ENCODE results near the gene TRAF7.
A peak's percentile ranks its signal among the peaks of the same experiment; 100 is the strongest.

The TRAF7 gene

DNA sequence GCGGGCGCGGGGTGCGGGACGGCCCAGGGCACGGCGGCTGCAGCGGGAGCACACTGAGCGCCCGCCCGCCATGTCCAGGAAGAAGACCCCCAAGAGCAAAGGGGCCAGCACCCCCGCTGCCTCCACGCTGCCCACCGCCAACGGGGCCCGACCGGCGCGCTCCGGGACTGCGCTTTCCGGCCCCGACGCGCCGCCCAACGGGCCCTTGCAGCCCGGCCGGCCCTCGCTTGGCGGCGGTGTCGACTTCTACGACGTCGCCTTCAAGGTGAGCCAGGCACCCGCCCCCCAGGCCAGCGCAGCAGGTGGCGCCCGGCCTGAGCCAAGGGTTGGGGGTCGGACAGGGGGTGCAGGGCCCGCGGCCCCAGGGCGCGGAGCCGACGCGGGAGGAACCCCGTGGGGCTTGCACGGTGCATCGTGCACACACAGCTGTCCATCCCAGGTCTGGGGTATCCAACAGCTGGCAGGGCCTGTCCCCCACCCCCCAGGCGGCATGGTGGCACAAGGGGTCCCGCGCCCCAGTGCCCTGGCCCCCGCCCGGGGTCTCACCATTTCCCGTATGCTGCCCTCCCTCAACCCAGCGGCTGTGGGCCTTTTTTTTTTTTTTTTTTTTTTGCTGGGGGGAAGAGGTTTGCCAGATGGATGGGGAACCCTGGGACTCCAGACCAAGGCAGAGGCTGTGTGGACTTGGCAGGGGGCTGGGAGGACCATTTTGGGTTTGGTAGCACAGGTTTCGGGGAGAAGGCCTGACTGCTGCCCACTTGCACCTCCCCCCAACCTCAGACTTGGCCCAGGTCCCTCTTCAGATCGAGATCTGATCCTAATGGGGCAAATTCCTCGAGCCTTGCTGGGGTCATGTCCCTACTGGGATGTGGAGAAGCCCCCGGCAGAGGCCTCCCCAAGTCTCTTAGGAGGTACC, 6.6 kb upstream of the TRAF7 start:
- peak; percentile 41 for DNase-seq

DNA sequence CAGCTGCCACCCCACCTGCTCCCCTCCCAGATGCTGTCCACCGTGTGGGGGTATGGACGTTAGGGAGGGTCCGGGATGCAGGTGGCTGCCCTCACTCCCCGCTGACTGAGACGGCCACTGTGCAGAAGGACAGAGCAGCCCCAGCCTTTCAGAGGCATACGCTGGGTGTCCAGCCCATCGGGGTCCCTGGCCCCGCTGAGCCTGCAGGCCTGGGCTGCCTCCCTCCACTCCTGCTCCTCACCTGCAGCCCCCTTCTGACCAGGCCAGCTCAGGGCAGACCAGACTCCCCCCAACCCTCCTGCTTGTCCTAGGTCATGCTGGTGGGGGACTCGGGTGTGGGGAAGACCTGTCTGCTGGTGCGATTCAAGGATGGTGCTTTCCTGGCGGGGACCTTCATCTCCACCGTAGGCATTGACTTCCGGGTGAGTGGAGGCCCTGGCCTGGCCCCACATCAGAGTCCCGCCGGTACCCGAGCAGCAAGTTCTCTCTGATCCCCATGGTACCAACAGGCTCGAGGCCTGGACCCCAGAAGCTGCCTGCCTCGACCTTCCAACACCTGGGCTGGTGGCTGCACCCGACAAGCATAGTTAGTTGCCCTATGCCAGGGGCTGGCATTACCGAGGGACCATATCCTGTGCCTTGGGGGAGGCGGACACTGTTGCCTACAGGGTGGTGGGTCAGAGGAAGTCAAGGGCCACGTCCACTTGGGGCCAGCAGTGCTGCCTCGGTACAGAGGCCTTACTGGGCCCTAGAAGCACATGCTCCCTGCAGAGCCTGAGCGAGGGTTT, 5.8 kb upstream of the TRAF7 start:
- DNase-seq: peak; percentile 54

GRCh38 chr16:2150418-2151187, 5.0 kb upstream of the TRAF7 start:
- DNase-seq: peak; percentile 67

- peak; percentile 46 for DNase-seq
These were observed 4.1 kb upstream of the TRAF7 start for GRCh38 chr16:2151188-2152091.

GRCh38 chr16:2152695-2153506, 2.7 kb upstream of the TRAF7 start:
- peak; percentile 51 for DNase-seq

GRCh38 chr16:2154533-2155090, 970 bp upstream of the TRAF7 start:
- no peak for DNase-seq

GRCh38 chr16:2155977-2156848, 631 bp downstream of the TRAF7 start:
- DNase-seq: peak; percentile 13

DNA sequence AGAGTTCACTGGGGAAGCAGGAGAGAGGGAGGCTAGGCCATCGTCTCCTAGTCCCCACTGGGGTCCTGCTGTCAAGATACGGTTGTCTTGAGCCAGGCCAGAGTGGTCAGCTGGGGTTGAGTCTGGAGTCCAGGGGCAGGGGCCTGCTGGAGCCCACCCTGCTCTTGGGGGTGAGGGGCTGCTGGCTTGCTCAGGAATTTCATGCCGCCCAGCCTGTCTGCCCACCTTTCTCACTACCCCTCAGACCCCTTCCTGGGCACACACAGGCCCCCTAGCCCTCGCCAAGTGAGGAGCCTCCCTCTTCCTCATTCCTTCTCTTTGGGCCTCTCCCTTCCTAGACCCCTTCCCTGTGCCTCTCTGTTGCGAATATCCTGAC, 1.3 kb downstream of the TRAF7 start:
- no peak for DNase-seq

DNA sequence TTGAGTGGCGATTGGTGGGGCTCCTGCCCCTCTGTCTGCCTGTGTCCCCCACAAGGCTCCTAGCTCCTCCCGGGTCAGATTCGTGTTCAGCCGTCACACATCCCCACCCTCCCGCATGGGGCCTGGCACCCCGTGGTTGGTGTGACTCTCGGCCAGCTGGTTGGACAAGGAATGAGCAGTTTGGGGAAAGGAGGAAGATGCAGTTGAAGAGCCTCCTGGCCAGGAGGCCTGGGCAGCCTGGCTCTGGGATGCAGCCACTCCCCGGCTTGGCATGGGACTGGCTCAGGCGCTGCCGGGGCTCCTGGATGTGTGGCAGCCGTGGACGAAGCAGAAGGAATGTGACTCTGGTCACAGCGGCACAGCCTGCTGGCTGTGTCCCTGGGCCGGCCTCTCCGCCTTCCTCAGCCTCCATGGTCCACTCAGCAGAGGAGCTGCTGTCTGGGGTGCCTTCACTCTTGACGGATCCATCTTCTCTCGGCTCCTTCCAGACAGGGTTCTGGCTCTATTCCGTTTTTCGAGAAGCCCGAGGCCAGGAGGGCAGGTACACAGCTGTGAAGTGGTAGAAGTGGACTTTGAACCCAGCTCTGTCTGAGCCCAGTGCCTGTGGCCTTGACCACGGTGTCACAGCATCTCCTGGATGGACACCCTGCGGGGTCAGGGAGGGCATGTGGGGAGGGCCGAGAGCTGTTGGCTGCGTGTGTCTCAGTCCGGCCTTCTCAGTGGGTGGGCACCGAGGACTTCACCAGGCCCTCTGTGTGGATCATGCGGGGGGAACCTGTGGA, 2.1 kb downstream of the TRAF7 start:
- no peak for DNase-seq

- no peak for DNase-seq
These were observed 2.7 kb downstream of the TRAF7 start for GRCh38 chr16:2158262-2158638.

DNA sequence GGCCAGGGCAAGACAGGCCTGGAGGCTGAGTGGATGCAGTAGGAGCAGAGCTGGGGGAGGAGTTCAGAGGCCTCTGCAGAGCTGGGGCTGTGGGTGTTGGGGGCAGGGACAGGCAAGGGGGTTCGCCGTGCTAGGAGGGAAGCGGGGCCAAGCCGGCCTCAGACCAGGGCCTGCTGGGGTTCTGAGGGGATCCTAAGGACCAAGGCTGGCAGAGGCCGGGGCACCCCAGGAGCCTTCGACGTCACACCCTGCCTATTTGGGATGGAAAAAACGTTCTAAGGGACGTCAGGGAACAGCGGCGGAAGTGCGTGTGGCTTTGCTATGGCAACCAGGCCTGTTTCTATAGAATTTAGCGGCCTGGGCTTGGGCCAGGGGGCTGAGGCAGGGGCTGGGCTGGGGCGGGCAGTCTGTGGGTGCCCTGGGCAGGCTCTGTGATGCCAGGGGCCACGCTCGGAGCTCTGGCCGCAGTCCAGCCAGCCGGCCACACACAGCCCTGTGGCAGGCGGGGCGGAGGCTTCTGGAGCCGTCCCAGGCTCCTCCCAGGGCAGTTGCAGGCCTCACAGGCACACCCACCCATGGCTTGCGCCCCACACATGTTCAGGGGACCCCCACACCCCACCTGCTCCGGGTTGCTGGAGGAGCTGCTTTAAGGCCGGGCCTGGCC, 3.7 kb downstream of the TRAF7 start:
- no peak for DNase-seq

- DNase-seq: no peak
These were observed 5.5 kb downstream of the TRAF7 start for GRCh38 chr16:2160915-2161551.

GRCh38 chr16:2161911-2162310, 6.3 kb downstream of the TRAF7 start:
- DNase-seq: no peak

- DNase-seq: no peak
These were observed 7.1 kb downstream of the TRAF7 start for GRCh38 chr16:2162676-2163118.

DNA sequence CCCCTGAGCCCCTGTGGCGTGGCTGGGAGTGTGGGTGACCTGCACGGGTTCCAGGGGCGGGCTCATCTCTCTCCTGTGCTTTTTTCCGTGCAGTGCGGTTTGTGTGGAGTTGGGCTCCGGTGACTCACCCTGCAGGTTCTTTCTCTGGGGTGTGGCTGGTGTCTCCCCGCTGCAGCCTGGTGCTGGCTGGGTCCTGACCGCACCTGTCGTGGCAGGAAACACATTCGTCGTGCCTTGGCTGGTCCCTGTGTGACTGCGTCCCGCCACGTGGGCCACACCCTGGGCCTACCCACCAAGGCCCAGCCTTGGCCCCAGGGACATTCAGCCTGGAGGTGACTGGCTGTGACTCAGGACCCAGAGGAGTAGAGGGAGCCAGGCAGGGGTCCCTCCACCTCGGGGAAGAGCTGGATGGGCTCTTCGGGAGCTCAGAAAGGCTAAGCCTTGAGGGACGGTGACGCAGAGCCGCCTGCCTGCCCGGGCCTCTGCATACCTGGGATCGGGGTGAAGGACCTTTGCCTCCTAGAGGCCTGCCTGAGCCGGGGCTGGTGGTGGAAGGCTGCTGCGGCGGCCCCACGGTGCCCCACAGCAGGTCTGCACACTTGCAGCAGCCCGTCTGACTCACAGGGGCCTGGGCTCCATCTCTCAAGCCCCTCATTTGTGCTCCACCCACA, 7.8 kb downstream of the TRAF7 start:
- no peak for DNase-seq

- no peak for DNase-seq
These were observed 10.3 kb downstream of the TRAF7 start for GRCh38 chr16:2165861-2166260.
